ENCODE results near the gene AP2S1.
"Not testable (repeated sequence)": the region's sequence is repeated elsewhere in the genome, so short reads cannot be mapped to it uniquely, and the experiment has no call there.

GRCh38 chr19:46882751-46883150 is 32.1 kb upstream of the AP2S1 start:
- TF ChIP-seq CTCF (IDR thresholded peaks at IDR 0.05; ENCODE audit: low read depth, low read length); EZH2phosphoT487 (IDR thresholded peaks at IDR 0.05; ENCODE audit: low read depth): not testable (repeated sequence)
